Panc1 (cell line): ENCODE measurements around the gene SLC17A5. TPM values are rescaled to one million over a fixed set of nuclear protein-coding genes. Genes with fewer than 3 reads are reported as not detected.

Source experiments
- ATAC-seq: fragments of 200-7000 bp; cut with Tn5 transposase; 2 replicates; pipeline ENCODE4 v1.9.1; 2020; ENCODE audit warnings: mild to moderate bottlenecking, moderate library complexity
- BruUV-seq: library from RNA; stranded (reverse); fragments of 400-500 nt; replicated peaks from 2 replicates; lab custom pipeline; 2021; lab: Mats Ljungman, UMichigan
- CTCF ChIA-PET: fragments of 300-600 bp; sonication (Branson Sonifier 250); formaldehyde crosslinking; loops from one replicate; lab custom pipeline; 2022; ENCODE audit warnings: antibody characterized with exemption; lab: Charles Lee
- POLR2A ChIA-PET: fragments of 300-600 bp; sonication (Branson Sonifier 250); formaldehyde crosslinking; loops from one replicate; lab custom pipeline; 2022; ENCODE audit warnings: antibody characterized with exemption; lab: Charles Lee
- DNase-seq: peaks from one replicate; pipeline ENCODE4 v3.0.0-alpha.2; 2010; ENCODE audit warnings: low read depth, low spot score
- H3K27ac ChIP-seq: 2 replicates; pipeline ENCODE4 v1.5.1; 2011; ENCODE audit warnings: mild to moderate bottlenecking, low read length, inconsistent platforms
- H3K27me3 ChIP-seq: fragments of 200-500 bp; sonication (Bioruptor generic); 2 replicates; pipeline ENCODE4 v1.6.0; 2014; ENCODE audit warnings: low read length, inconsistent platforms; ENCODE audit not compliant: control insufficient read depth, insufficient read depth
- H3K36me3 ChIP-seq: fragments of 200-500 bp; sonication (Bioruptor generic); 2 replicates; pipeline ENCODE4 v1.5.1; 2014; ENCODE audit warnings: inconsistent platforms, mild to moderate bottlenecking, low read length, moderate library complexity; ENCODE audit not compliant: control insufficient read depth, insufficient read depth
- H3K4me1 ChIP-seq: 2 replicates; pipeline ENCODE4 v1.5.1; 2011; ENCODE audit warnings: inconsistent platforms, mild to moderate bottlenecking, low read length, moderate library complexity; ENCODE audit not compliant: control insufficient read depth, insufficient read depth
- H3K4me3 ChIP-seq, 2 experiments: 2 replicates each; pipeline ENCODE4 v1.5.1; 2011 to 2012; ENCODE audit warnings: low read depth in 2 of 2, low read length in 2 of 2, mild to moderate bottlenecking in 2 of 2, inconsistent platforms in 1 of 2, moderate library complexity in 1 of 2
- H3K9me3 ChIP-seq: fragments of 200-500 bp; sonication (Bioruptor generic); 2 replicates; pipeline ENCODE4 v1.5.1; 2014; ENCODE audit warnings: low read depth, mild to moderate bottlenecking, inconsistent platforms, low read length, moderate library complexity; ENCODE audit not compliant: control insufficient read depth, insufficient read depth
- POLR2AphosphoS5 ChIP-seq: IDR thresholded peaks from 2 replicates; pipeline ENCODE4 v1.6.1; 2012; ENCODE audit warnings: mild to moderate bottlenecking, low read depth, low read length, moderate library complexity
- SIN3A ChIP-seq: IDR thresholded peaks from 2 replicates; pipeline ENCODE4 v1.6.1; 2012; ENCODE audit warnings: low read depth, mild to moderate bottlenecking, low read length, moderate library complexity, borderline replicate concordance; ENCODE audit not compliant: insufficient read depth
- TCF7L2 ChIP-seq: IDR thresholded peaks from 2 replicates; pipeline ENCODE4 v1.6.1; 2011; ENCODE audit warnings: mild to moderate bottlenecking, low read depth, low read length, inconsistent platforms
- in situ Hi-C: cut with HindIII; loops from 2 replicates; pipeline ENCODE4 v1.10.0; 2016; ENCODE audit warnings: low sequenced_read_pairs, low pct_unique_long_range_greater_than_20kb
- intact Hi-C: fragments of 100-400 bp; cut with micrococcal nuclease; formaldehyde crosslinking; loops from one replicate; pipeline ENCODE4 v1.10.0; 2022; ENCODE audit not compliant: unreplicated experiment
- total RNA-seq: library from RNA; stranded (reverse); gene quantifications from one replicate; pipeline ENCODE4 v1.2.1, GENCODE V29; 2021; ENCODE audit not compliant: unreplicated experiment
- TF ChIP-seq, protein P1 (sequence below), 2 experiments: IDR thresholded peaks; 2 replicates each; pipeline ENCODE4 v1.6.1; 2011 to 2012; ENCODE audit warnings: low read depth in 2 of 2, control low read depth in 1 of 2, low read length in 1 of 2, mild to moderate bottlenecking in 1 of 2, moderate library complexity in 1 of 2; ENCODE audit not compliant: insufficient read depth in 1 of 2
- TF ChIP-seq, protein P2 (sequence below): fragments of 450-650 bp; IDR thresholded peaks from 2 replicates; pipeline ENCODE4 v1.5.1; 2017; ENCODE audit warnings: mild to moderate bottlenecking

Gene SLC17A5
- total RNA-seq, 1 experiment from 2014 or later = 20.6 TPM

DNA sequence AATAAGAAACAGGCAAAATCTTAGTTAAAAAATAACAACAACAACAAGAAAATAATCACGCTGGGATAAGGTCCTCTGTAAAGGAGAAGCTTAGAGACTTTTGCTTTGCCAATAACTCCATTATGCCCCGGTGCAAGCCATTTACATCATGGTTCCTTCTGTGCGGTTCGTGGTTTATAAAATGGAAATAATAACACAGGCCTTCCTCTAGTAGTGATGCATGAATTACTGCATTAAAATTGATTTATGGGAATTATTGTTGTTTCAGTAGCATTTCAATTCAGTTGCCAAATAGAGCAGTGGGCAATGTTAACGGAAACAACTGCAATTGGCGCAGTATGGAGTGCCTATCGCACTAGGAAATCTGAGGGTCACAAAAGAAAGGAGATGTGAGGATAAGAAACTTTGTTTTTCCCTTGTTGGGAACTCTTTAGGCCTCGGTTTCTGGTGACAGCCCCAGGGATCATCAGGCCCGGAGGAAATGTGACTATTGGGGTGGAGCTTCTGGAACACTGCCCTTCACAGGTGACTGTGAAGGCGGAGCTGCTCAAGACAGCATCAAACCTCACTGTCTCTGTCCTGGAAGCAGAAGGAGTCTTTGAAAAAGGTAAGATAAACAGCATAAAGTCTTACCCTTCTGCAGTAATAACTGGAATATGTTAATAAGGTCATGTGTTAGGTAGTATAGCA, 43.3 kb upstream of the SLC17A5 start:
- Histone ChIP-seq H3K27ac (peak overlapping the region; percentile 88), H3K36me3 (peaks cover 5% of the 10 kb centered on the region), H3K27me3 (no peaks in the 10 kb centered on the region), H3K4me3 (peak overlapping the region; percentile 57 to 71), H3K4me1 (peaks cover 18% of the 10 kb centered on the region), H3K9me3 (peaks cover 4% of the 10 kb centered on the region; the same call in 1 of the 2 replicates)
- in situ Hi-C loops (no loop called here), intact Hi-C loops (no loop called here)
- CTCF ChIA-PET = interaction anchor here (0.6 kb wide), 1 partner anchor 1802 kb away, joined by 8 read pairs; no protein-coding TSS in a partner anchor
- POLR2A ChIA-PET = no interaction called here
- ATAC-seq (no peak), DNase-seq (no peak)
- TF ChIP-seq TCF7L2 (no peak), POLR2AphosphoS5 (no peak)
- TF ChIP-seq, protein P1, sequence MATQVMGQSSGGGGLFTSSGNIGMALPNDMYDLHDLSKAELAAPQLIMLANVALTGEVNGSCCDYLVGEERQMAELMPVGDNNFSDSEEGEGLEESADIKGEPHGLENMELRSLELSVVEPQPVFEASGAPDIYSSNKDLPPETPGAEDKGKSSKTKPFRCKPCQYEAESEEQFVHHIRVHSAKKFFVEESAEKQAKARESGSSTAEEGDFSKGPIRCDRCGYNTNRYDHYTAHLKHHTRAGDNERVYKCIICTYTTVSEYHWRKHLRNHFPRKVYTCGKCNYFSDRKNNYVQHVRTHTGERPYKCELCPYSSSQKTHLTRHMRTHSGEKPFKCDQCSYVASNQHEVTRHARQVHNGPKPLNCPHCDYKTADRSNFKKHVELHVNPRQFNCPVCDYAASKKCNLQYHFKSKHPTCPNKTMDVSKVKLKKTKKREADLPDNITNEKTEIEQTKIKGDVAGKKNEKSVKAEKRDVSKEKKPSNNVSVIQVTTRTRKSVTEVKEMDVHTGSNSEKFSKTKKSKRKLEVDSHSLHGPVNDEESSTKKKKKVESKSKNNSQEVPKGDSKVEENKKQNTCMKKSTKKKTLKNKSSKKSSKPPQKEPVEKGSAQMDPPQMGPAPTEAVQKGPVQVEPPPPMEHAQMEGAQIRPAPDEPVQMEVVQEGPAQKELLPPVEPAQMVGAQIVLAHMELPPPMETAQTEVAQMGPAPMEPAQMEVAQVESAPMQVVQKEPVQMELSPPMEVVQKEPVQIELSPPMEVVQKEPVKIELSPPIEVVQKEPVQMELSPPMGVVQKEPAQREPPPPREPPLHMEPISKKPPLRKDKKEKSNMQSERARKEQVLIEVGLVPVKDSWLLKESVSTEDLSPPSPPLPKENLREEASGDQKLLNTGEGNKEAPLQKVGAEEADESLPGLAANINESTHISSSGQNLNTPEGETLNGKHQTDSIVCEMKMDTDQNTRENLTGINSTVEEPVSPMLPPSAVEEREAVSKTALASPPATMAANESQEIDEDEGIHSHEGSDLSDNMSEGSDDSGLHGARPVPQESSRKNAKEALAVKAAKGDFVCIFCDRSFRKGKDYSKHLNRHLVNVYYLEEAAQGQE (IDR thresholded peaks at IDR 0.05; ENCODE audit: insufficient read depth in 1 of 2, low read depth in 2 of 2, low read length in 1 of 2) = no peak
- TF ChIP-seq, protein P2, sequence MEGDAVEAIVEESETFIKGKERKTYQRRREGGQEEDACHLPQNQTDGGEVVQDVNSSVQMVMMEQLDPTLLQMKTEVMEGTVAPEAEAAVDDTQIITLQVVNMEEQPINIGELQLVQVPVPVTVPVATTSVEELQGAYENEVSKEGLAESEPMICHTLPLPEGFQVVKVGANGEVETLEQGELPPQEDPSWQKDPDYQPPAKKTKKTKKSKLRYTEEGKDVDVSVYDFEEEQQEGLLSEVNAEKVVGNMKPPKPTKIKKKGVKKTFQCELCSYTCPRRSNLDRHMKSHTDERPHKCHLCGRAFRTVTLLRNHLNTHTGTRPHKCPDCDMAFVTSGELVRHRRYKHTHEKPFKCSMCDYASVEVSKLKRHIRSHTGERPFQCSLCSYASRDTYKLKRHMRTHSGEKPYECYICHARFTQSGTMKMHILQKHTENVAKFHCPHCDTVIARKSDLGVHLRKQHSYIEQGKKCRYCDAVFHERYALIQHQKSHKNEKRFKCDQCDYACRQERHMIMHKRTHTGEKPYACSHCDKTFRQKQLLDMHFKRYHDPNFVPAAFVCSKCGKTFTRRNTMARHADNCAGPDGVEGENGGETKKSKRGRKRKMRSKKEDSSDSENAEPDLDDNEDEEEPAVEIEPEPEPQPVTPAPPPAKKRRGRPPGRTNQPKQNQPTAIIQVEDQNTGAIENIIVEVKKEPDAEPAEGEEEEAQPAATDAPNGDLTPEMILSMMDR = no peak
- BruUV-seq = TSS peak; percentile 69

DNA sequence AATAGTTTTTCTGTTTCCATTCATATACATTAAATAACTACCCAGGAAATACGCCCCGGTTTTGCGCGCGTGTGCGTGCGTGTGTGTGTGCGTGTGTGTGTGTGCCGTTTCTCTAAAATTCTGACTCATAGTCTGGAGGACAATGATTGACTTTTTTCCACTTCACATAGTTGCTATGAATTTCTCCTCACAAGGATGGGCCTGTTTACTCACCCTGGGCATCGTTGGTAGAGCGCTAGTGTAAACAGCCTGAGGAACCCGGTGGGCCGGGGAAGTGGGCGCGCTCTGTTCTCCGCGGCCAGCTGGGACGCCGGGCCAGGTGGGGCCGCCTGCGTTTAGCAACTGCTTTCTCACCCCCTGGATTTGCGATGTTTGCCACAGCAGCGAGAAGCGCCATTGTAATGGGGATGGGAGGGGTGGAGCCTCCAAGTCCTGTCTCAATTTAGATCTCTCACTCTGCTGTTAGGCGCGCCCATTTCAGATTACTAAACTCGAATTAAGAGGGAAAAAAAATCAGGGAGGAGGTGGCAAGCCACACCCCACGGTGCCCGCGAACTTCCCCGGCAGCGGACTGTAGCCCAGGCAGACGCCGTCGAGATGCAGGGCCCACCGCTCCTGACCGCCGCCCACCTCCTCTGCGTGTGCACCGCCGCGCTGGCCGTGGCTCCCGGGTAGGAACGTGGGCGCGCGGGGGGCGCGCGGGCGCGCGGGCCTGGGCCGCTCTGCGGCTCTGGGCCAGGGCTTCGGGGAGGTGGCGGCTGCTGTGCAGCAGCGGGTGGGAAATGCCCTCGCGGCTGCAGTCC, 42.0 kb upstream of the SLC17A5 start, which contains the start of gene CD109:
Gene CD109 (plus strand): TSS at position 585 of the 803 bp plus-strand sequence. CDS start 13 bp downstream, at position 598.
- DNase-seq = peak; percentile 84
- no TSS peak for BruUV-seq
- H3K4me1 ChIP-seq = peaks cover 18% of the 10 kb centered on the region
- CTCF ChIA-PET = no interaction called here
- H3K4me3 ChIP-seq = peak within 1 kb of the TSS; percentile 57 to 71
- peak; percentile 83 for ATAC-seq
- POLR2A ChIA-PET = interaction anchor here (0.6 kb wide), 1 partner anchor 104 kb away, joined by 3 read pairs; no protein-coding TSS in a partner anchor
- H3K36me3 ChIP-seq = peaks cover 5% of the 10 kb centered on the region
- in situ Hi-C loops = no loop called here
- peaks cover 4% of the 10 kb centered on the region; the same call in 1 of the 2 replicates for H3K9me3 ChIP-seq
- H3K27ac ChIP-seq = peak within 1 kb of the TSS; percentile 88
- intact Hi-C loops = no loop called here
- no peak for TF ChIP-seq TCF7L2
- TF ChIP-seq, protein P1 (IDR thresholded peaks at IDR 0.05; ENCODE audit: insufficient read depth in 1 of 2, low read depth in 2 of 2, low read length in 1 of 2) = no peak
- 0 out of 2 replicates have a peak, but pooled peaks have one; percentile 31 for TF ChIP-seq SIN3A
- peak; percentile 38; the same call in 1 of the 2 replicates for TF ChIP-seq POLR2AphosphoS5
- TF ChIP-seq, protein P2 = no peak
- H3K27me3 ChIP-seq = no peaks in the 10 kb centered on the region
